Stimulated activated CD8-positive, alpha-beta memory T cell treated with anti-CD3 and anti-CD28 coated beads, Interleukin-15, amount 100 ng/mL, for 48 hours (primary cell): ENCODE data around the gene CD83.

ENCODE experiments used
- DNase-seq, 2 donors: peaks; one replicate each; pipeline ENCODE4 v3.0.0-alpha.2; 2020; ENCODE audit warnings: low read depth in 2 of 2

The CD83 gene

DNA sequence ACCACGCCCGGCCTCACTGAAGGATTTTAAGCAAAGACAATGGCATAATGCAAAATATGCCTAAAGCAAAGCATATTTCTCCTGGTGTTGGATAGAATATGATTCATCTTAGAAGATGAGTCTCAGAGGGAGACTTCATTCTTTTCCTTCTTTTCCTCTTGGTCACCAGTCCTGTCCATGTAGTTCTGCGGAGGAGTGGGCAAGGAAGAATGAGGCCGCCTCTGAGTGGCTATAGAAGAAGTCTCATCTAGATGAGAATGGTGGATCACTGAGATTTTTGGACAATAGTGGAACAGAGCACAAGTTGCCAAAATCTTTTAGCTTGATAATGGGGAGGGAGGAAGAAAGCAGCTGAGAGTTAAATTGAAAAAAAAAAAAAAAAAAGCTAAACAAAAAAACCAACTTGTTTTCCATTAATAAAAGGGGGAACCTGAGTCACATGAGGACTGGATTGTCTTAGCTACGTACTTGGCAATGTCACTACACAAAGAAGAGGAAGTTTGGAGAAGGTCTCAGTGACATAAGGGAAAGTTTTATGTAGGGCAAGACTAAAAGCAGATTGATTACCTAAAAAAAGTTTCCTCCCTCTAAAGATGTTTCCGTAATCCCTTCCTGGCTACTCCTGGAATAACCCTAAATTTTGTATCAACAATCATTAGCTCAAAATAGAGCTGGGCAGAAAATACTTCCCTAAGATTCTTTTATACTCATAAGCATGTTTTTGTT is 6.0 kb downstream of the CD83 start:
- no peak for DNase-seq

DNA sequence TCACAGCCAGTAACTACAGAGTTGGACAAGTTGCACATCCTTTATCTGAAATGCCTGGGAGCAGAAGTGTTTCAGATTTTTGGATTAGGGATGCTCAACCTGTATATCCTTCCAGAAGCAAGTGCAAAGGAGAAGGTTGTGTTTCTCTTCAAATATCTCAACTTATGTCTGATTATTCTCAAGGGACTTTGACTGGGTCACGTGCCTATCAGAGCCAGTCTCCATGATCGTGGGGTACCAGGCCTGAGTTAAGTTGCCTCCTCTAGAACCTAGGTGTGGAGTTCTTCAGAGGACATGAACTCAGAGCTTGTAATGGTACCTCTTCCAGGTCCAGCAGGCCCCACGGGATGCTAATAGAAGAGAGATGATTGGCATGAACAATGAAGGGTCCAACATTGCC is 7.8 kb downstream of the CD83 start:
- no peak for DNase-seq

DNA sequence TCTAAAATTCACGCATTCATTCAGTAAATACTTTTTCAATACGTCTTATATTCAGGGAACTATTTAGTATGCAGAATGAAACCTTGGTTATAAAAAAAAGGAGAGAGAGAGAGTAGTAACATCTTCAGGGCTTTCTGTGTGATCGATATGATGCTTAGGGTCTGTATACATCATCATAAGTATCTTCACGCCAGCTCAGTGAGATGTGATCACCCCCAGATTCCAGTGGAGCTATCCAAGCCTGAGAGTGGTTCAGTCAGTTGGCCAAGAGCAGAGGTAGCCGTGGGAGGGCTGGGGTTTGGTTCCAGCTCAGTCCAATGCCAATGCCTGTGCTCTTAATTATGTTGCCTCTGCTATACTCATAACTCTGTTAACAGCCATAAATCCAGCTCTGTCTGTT is 8.6 kb downstream of the CD83 start:
- DNase-seq, result no peak

DNA sequence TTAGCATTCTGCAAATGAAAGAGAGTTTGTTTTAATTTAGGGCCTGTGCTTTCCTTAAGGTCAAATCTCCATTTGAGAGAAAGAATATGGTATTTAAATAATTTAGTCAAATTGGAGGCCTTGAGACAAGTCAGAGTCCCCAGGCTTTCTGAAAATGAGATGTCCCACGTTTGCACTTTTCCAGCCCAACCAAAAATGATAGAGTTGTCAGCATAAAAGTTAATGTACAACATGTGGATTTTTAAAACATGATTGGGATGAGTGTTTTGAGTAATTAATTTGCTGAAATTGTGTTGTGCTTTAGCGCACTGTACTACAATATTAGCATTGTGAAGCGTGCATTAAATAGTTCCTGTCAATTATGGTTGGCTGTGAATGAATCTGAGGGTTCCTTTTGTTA is 10.0 kb downstream of the CD83 start:
- DNase-seq, result no peak

DNA sequence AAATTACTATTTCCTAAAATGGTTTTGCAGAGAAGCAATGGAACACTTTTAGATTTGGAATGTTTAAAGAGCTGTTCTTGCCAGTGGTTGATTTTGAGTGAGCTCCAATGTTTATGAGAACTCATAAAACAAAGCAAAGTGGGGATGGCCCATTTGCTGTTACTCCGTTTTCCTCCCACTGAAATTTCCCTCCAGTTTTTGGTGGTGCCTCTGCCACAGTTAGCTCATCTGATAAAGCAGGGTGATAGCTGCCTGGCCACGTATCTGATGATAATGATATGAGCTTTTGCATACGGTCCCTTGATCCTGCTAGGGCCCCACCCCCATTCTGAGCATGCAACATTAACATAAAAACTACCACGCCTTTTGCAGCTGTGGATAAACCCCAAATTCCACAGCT is 10.4 kb downstream of the CD83 start:
- DNase-seq, result no peak

DNA sequence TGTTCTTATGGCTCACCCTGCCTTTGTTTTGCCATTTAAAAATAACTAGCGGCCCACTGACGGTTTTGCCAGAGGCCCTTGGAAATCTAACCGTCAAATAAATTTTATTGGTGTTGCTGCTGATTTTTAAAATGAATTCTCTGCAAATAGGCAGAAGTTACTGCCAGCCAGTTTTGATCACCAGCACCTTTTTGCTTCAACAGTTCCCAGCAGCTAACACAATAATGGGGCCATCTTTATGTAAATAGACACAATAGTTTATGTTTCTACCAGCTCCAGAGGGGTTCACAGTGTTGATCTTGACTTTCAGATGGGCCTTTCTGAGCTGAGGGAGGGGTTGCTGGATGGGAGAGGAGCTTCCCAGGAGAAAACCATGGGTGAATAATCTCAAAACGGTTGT is 11.2 kb downstream of the CD83 start:
- DNase-seq, result no peak

DNA sequence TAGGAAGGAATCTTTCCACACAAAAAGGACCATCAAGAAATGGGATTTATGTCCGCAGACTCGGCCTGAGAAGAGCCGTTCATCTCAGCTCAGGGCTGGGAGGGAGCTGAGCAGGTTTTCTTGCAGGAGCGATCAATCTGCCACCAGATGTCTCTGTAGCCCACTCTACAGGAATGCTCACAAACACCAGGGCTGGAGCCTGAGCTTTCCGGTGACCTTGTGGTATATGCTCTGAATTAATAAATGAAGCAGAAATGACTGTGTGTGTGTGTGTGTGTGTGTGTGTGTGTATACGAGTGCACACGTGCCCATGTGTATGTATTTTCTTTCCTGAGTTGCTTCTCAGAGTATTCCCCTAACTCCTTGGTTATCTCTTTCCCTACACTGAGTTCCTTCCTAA is 12.0 kb downstream of the CD83 start:
- no peak for DNase-seq

DNA sequence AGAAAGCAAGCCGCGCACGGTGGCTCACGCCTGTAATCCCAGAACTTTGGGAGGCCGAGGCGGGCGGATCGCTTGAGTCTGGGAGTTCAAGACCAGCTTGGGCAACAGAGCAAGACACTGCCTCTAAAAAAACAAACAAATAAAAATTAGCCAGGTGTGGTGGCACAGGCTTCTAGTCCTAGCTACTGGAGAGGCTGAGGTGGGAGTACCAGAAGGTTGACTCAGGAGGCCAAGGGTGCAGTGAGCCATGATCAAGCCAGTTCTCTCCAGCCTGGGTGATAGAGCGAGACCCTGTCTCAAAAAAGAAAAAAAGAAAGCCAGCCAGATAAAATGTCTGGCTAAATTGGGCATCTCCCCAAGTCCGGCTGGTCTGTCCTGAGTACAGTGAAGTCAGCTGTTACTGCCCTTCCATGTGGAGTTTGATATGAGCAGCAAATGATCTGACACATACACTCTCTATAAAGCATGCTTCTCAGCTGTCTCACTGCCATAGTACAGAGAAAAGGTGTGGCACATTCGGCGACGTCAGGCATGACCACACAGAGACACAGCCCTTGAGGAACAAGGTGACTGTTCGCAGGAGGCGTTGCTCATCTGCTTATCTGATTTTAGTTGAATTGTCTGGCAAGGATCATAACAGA is 13.0 kb downstream of the CD83 start:
- DNase-seq, result no peak

DNA sequence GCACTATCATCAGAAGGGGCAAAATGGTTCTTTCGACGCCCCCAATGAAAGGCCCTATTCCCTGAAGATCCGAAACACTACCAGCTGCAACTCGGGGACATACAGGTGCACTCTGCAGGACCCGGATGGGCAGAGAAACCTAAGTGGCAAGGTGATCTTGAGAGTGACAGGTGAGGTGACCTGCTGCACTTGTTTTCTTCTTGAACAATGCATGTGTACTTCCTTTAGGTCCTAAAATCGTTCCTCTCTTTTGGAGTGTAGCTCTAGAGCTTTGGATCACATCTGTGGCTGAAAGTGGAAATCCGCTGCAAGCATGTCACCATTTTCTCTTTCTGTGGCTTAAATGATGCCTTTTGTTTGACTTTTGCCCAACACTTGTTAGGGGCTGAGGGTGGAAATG is 14.0 kb downstream of the CD83 start:
- DNase-seq, result no peak

DNA sequence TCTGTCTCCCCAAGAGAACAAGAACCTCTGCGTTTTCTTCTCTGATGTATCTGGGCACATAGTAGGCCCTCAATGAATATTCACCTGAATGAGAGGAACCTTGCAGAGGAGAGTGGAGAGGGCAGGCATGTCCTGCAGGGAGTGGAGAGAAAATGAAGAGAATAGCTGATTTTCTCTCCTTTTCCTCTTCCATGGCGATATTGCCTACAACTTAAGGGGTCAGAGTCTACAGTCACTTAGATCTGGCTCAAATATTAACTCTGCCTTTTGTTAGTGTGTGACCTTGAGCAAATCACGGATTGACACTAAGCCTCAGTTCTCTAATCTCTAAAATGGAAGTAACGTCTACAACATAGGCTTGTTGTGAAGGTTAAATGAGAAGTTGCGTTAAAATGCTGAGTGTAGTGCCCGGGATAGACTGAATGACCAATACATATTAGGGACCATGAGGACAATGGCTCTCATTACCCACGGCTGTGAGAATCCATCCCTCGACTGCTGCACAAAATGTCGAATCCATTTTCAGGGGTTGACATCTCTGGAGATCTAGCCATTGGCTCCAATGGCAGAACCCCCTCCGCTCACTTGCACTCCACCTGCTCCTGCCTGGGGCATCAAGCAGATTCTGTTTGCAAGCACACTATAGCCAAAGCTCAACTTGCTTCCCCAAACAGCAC is 14.8 kb downstream of the CD83 start:
- DNase-seq, result no peak

DNA sequence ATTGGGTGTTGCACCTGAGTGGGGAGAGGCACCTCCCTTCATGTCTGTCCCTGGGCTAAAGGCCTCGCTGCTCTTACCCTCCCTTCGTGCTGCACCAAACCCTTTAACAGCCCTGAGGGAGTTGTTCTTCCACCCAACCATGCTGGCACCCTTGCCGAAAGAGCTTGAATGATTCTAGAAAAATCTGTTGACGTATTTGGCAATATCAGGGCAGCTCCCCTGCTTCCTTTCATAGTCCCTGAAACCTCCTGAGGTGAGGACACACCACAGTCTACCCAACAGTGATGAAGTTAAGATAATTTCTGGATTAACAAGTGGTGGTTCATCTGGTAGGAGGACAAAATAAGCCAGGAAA is 15.3 kb downstream of the CD83 start:
- no peak for DNase-seq

DNA sequence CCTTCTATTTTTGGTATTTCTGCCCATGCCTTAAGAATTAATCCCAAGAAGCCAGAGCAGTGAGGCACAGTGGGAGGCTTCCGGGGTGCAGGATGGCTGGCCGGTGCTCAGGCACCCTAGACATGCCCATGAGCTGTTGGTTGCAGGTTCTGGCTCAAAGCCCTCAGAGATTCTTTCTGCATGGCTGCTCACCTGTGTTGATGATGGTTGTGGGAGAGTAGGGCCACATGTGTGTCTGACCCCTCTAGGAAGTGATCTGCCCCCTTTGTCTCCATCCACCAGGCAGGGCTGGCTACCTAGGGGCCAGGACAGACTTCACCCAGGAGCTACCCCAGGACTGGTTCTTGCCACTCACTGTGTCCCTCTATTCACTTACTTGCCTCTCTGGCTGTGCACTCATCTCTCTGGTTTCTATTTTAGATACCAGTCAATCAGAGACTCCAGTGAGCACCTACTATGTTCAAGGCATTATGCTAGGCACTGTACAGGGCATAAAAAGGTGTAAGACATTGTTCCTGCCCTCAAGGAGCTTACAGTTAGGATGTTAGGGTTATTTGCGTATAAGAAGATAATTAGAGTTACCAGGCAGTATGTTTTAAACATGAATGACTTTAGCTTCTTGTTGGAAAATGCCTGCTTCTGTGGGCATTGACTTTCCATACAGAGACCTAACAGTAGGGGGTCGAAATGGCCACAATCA is 16.8 kb downstream of the CD83 start:
- no peak for DNase-seq

DNA sequence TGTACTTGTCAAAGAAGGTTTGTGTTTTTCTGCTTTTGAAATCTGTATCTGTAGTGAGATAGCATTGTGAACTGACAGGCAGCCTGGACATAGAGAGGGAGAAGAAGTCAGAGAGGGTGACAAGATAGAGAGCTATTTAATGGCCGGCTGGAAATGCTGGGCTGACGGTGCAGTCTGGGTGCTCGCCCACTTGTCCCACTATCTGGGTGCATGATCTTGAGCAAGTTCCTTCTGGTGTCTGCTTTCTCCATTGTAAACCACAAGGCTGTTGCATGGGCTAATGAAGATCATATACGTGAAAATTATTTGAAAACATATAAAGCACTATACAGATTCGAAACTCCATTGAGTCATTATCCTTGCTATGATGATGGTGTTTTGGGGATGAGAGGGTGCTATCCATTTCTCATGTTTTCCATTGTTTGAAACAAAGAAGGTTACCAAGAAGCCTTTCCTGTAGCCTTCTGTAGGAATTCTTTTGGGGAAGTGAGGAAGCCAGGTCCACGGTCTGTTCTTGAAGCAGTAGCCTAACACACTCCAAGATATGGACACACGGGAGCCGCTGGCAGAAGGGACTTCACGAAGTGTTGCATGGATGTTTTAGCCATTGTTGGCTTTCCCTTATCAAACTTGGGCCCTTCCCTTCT is 18.4 kb downstream of the CD83 start:
- DNase-seq, result no peak

DNA sequence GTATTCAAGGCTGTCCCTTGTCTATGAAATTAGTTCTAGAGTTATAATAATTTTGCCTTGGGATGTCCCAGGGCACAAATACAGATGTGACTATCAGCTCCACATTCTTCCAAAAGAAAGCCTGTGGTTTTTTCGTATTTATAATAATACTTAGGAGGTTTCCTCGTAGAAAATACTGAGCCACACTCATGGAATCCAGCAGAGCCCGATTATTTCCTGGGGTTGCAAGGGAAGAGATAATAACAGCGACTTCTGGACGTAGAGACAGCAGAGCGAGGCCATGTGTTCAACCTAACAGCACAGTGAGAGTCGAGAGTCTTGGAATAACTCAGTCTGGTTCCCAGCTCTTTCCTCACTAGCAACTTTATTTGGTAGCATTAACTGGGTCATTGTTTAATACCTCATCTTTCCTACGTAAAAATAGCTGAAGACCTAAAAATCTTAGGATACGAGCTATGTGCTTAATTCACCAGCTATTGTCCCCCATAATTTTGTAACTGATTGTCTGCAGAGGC is 21.2 kb downstream of the CD83 start:
- no peak for DNase-seq

DNA sequence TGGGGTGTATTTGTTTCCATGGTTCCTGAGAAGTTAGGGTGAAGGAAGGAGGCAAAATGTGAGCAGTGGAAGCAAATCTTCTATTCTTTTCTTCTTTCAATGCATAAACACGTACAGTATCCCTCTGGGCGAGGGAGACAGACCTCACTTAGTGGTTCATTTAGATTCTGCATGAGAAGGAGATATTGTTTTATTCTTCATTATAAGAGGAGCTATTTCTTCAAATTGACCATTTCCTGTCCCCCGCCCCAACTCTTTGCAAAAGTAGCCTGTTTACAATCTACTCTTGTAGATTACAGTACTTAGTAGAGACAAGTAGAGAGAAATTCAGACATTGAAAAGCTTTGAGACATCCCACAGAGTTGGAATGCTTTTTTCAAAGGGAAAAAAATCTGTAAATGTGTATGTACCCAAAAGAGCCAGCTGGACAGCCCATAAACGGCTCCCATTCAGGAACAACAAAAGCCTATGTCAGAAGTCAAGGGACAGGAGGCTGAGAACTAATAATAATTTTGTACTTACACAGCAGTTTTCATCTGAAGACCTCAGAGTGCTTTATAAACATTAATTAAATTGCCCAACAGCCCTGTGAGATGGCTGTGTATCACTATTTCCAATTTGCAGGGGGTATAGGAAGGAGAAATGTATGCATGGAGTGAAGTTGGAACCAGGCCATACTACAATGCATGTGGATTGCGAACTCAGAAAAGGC is 23.9 kb downstream of the CD83 start:
- DNase-seq, result no peak

DNA sequence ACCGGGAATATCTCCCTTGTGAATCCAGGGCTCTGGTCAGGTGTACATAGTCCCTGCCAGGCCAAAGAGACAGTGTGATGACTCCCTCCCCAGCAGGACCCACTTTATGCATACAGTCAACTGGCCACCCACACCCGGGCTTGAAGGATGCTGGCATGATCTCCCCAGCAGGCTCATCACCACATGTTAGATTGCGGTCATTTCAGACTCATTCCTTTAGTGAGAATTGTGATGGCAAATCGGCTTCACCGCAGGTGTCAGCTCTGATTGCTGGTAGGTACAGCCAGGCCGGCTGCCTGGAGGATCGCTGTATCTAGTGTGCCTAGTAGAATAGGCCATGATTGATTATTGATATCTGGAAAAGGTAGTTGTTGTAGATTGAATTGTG is 24.5 kb downstream of the CD83 start:
- DNase-seq, result no peak

DNA sequence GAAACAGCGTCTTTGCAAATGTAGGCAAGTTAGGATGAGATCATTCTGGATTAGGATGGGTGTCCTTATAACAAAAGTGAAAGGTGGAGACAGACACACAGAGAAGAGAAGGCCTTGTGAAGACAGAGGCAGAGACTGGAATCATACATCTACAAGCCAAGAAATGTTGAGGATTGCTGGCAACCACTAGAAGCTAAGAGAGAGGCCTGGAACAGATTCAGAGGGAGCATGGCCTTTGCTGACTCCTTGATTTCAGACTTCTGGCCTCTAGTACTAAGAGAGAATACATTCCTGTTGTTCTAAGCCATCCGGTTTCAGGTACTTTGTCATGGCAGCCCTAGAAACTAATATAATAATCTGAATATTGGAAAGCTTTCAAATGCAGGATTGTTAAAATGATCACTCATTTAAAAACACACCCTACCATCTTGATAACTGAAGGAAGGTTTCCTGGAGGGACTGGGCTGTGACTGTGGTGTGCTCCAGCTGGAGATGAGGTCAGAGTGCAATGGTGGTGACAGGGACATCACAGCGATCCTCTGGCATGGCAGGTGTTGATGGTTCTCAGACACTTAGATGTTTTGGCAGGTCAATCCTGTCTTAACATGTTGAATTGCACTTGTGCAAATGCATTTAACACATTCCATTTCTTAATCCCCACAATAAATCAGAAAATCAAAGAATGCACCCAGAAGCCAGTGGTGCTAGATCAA is 25.1 kb downstream of the CD83 start:
- no peak for DNase-seq

DNA sequence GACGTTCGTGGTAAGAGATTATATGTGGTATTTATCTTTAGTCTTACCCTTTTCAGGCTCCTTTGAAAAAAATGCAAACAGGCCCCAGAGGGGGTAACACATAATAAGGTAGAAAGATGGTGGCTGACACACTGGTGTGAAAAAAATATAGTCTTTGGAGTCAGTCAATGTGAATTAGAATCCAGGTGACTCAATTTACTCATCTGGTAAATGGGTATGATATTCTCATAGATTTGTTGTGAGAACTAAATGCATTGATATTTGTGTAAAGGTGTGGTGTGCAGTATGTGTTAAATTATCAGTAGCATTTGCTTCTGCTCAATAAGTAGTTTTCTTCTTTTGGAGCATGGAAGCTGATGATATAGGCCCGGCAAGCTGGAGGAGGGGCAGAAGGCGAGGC is 25.7 kb downstream of the CD83 start:
- no peak for DNase-seq

DNA sequence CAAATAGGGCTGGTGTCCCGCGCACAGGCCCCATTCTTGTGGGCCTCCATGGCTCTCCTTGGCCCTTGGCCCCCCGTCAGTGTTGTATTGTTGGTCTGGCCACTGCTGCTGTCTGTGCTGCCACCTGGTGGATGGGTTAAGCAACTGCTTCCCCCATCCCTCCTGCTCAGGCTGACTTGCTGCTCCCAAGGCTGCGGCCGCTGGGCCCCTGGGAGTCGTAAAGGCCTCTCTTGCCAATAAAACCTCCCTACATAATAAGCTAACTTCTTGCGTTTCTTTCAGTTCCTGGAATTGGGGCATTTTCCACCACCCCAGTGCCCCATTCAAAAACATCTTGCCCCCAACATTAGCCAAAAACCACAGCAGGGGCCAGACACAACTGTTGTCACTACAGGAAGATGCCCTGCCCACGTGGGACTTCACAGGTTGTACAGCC is 27.1 kb downstream of the CD83 start:
- peak; percentile 40 to 47 for DNase-seq

DNA sequence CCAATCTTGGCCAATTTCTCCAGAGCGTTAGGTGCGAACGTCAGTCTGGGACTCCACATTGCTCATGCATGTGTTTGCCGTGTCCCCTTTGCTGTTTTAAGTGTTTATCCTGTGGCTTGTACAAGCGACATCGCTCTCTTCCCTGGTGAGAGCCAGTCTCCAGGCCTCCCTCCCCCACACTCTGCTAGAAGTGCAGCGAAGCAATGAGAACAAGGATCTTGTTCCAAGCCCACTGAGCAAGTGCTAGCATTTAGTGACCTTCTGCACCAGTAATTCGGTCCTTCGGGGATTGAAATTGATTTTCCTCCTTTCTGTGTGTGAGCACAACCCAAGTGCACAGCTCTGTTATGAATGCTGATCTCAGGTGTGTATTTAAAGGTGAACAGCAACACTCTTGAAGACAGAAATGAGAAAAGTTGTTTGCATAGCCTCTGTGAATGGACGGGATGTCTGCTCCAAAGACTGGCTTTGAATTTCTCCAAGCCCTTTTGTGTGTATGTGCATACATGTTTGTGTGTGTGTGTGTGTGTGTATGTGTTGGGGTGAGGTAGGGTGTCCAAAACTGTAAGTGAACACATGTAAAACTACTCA is 29.0 kb downstream of the CD83 start:
- no peak for DNase-seq
